Cardiac muscle cell (in vitro differentiated cells and primary cell): ENCODE measurements around the gene PKP4. TPM values are rescaled to one million over a fixed set of nuclear protein-coding genes. Genes with fewer than 3 reads are reported as not detected.
A peak's percentile ranks its signal among the peaks of the same experiment; 100 is the strongest.

Experiments used
- DNase-seq, 2 donors: peaks; one replicate each; pipeline versions ENCODE4 v3.0.0 to v3.0.0-alpha.2; 2010 to 2017; ENCODE audit warnings: low read depth in 1 of 2, low spot score in 1 of 2
- H3K27ac ChIP-seq: fragments of 200-600 bp; sonication (generic); 2 replicates; pipeline ENCODE4 v1.5.1; 2016
- H3K27me3 ChIP-seq: fragments of 200-600 bp; sonication (generic); 2 replicates; pipeline ENCODE4 v1.6.0; 2016; ENCODE audit warnings: control low read depth
- H3K36me3 ChIP-seq: fragments of 200-600 bp; sonication (generic); 2 replicates; pipeline ENCODE4 v1.5.1; 2016; ENCODE audit warnings: control low read depth
- H3K4me1 ChIP-seq: fragments of 200-600 bp; sonication (generic); 2 replicates; pipeline ENCODE4 v1.8.1; 2017; ENCODE audit warnings: low read depth, mild to moderate bottlenecking, mixed run types
- H3K4me3 ChIP-seq: fragments of 200-600 bp; sonication (generic); 2 replicates; pipeline ENCODE4 v1.5.1; 2016; ENCODE audit warnings: mild to moderate bottlenecking
- H3K9me3 ChIP-seq: fragments of 200-600 bp; sonication (generic); 2 replicates; pipeline ENCODE4 v1.5.1; 2017; ENCODE audit warnings: low read depth, mild to moderate bottlenecking, control low read depth
- polyA plus RNA-seq: library from polyadenylated mRNA; unstranded; fragments of >200 nt; fragmentation: Nextera tagmentation; extraction: Ambion mirVana; gene quantifications from 2 replicates; pipeline ENCODE4 v1.2.1, GENCODE V29; 2016
- total RNA-seq: library from RNA; depleted of rRNA; stranded (reverse); fragments of >200 nt; gene quantifications from 2 replicates; pipeline ENCODE4 v1.2.3, GENCODE V29; 2016
- TF ChIP-seq, protein P1 (sequence below): IDR thresholded peaks from 2 replicates; pipeline ENCODE4 v1.5.1; 2012; ENCODE audit warnings: low read depth, mild to moderate bottlenecking, low read length

PKP4 gene
- total and polyA plus RNA-seq, 2 experiments from 2014 or later: 7.2 to 73.1 TPM

DNA sequence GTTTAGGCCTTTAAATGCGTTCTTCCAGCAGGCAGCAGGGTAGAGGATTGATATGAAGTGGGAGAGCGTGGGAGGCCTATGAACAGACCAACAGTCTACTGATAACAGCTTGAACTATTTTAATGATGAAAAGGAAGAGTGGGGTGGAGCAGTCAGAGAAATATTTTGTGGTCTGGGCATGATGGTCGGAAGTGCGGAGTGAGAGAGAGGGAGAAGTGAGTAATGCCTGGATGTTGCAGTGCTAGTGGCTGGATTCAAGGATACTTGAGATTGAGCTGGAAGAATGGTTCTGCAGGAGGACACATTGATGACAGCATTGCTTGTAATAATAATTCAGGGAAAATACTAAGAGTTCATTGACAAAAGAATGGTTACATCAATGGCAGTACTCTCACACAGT, 187.4 kb downstream of the PKP4 start:
- Histone ChIP-seq H3K9me3 (no peaks in the 10 kb centered on the region), H3K36me3 (peaks cover 4% of the 10 kb centered on the region), H3K4me1 (peaks cover 5% of the 10 kb centered on the region), H3K27ac (peak overlapping the region; percentile 48), H3K27me3 (no peaks in the 10 kb centered on the region), H3K4me3 (no peak overlapping the region)
- TF ChIP-seq, protein P1, sequence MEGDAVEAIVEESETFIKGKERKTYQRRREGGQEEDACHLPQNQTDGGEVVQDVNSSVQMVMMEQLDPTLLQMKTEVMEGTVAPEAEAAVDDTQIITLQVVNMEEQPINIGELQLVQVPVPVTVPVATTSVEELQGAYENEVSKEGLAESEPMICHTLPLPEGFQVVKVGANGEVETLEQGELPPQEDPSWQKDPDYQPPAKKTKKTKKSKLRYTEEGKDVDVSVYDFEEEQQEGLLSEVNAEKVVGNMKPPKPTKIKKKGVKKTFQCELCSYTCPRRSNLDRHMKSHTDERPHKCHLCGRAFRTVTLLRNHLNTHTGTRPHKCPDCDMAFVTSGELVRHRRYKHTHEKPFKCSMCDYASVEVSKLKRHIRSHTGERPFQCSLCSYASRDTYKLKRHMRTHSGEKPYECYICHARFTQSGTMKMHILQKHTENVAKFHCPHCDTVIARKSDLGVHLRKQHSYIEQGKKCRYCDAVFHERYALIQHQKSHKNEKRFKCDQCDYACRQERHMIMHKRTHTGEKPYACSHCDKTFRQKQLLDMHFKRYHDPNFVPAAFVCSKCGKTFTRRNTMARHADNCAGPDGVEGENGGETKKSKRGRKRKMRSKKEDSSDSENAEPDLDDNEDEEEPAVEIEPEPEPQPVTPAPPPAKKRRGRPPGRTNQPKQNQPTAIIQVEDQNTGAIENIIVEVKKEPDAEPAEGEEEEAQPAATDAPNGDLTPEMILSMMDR: no peak
- peak in 1 of 2 donors; percentile 86 for DNase-seq

DNA sequence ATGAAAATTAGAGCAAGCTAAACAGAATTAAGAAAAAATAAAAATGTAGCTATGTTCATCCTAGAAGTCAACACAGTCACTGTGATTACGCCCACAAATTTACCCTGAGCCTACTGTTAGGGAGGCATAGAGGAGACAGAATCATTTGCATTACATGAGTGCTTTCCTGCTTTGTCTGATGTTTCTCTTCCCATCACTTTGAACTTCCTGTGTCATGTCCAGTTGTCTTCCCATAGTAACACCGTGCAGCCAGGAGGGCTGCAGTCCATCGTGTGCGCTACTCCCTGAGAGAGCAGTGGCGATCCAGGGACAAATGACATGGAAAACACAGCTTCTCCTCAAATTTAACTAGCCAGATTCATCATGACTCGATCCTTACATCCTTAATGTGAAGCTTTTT, 188.5 kb downstream of the PKP4 start:
- Histone ChIP-seq H3K4me3 (no peak overlapping the region), H3K27ac (no peak overlapping the region), H3K27me3 (no peaks in the 10 kb centered on the region), H3K9me3 (no peaks in the 10 kb centered on the region), H3K4me1 (peaks cover 5% of the 10 kb centered on the region), H3K36me3 (peaks cover 4% of the 10 kb centered on the region)
- TF ChIP-seq, protein P1: no peak
- no peak for DNase-seq

DNA sequence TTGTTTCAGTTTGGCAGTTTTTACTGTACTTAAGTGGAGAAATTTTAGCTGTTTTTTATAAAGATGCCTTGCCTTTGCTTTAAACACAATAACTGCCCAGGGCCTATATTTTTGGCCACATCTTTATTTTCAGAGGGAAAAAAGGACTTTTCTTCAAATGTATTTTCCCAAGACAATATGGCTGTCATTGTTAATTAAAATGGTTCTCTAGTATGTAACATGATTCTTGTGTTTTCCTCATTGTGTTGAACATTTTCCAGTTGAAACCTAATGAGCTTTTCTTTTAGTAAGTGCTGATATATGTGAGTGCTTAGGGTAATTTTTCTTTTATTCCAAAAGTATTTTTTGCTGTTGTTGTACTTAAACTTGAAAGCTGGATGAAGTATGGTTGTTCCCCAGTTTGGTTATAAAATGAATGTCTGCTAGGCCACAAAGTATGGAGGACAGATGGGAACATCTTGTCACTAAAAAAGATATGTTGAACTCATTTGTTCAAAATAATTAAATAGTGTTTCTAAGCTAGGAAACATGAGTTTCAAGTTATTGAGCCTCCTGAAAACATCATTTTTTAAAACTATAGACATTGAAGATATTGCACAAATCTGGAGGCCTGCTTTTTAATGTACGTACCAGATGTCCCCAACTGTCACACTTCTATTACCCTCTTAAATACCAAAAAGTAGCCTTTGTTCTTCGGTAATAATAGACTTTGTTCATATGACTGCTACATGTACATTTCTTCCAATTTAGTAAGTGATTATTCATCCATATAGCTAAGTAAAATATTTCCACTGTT, 190.9 kb downstream of the PKP4 start:
- H3K4me3 ChIP-seq: no peak overlapping the region
- no peaks in the 10 kb centered on the region for H3K27me3 ChIP-seq
- H3K4me1 ChIP-seq: peaks cover 24% of the 10 kb centered on the region
- no peak for DNase-seq
- no peak overlapping the region for H3K27ac ChIP-seq
- H3K9me3 ChIP-seq: no peaks in the 10 kb centered on the region
- TF ChIP-seq, protein P1: no peak
- H3K36me3 ChIP-seq: no peaks in the 10 kb centered on the region

DNA sequence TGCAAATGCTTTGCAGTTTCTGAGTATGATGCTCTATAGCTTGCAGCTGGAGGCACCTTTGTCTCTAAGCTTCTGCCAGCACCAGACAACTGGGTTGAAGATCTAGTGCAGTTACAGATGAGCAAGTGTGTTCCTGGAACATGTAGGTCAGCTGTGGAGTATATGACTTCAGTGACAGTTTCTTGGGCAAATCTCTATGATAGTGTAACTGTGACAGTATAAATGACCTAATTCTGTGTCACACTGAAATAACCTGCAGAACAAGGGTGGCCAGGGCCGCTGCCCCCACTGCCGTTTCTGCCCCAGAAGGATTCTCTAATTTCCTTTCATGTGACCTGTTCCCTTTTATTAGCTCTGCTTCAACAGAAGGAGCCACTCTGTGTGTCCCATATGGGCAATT, 193.1 kb downstream of the PKP4 start:
- Histone ChIP-seq H3K27me3 (no peaks in the 10 kb centered on the region), H3K4me1 (peaks cover 19% of the 10 kb centered on the region), H3K27ac (peak overlapping the region; percentile 88), H3K9me3 (no peaks in the 10 kb centered on the region), H3K36me3 (no peaks in the 10 kb centered on the region), H3K4me3 (no peak overlapping the region)
- TF ChIP-seq, protein P1: no peak
- DNase-seq: no peak

DNA sequence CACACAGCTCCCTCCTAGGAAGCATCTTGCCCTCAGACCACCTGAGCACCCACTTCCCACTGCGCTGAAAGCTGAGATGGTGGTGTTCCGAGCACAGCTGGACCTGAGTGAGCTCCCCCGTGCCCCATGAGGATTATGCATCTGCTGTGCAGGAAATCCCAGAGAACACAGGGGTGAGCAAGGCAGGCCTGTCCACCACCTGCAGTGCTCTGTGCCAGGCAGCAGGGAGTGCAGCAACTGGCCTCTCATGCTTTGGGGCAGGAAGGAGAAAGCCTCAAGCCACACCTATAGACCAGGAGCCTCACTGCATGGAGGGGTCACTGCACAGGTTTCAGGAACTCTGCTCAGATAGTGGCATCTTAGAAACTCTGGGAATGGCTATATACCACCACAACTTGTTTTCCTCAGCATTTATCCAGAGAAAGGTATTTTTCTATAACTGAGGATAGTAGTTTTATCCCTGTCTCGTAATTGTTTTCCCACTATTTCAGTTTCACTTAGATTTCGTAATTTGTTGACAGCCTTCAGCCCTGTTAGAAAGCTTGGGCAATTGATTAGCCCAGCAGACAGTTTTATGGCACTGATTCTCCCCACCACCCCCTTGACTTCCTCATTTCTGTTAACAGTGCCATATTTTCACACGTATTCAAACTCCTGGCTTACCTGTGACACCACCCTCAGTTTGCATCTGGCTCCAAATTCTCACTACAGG, 194.1 kb downstream of the PKP4 start:
- Histone ChIP-seq H3K4me1 (peaks cover 19% of the 10 kb centered on the region), H3K27me3 (no peaks in the 10 kb centered on the region), H3K4me3 (no peak overlapping the region), H3K27ac (peak overlapping the region; percentile 88), H3K9me3 (no peaks in the 10 kb centered on the region), H3K36me3 (no peaks in the 10 kb centered on the region)
- DNase-seq: no peak
- TF ChIP-seq, protein P1: no peak
